Mesendoderm (in vitro differentiated cells): Measurements from ENCODE around the gene CHIT1.

ENCODE experiments used
- DNase-seq: peaks from one replicate; pipeline ENCODE4 v3.0.0; 2013
- H2AK5ac ChIP-seq: 2 replicates; pipeline ENCODE4 v1.6.1; 2013; ENCODE audit warnings: low read length, inconsistent platforms
- H2BK120ac ChIP-seq: 2 replicates; pipeline ENCODE4 v1.6.1; 2013; ENCODE audit warnings: low read depth, mild to moderate bottlenecking, low read length, moderate library complexity, mixed read lengths
- H2BK15ac ChIP-seq: replicated peaks from 2 replicates; pipeline ENCODE4 v1.6.1; 2013; ENCODE audit warnings: low read depth, mild to moderate bottlenecking, moderate library complexity
- H2BK5ac ChIP-seq: 2 replicates; pipeline ENCODE4 v1.6.1; 2013; ENCODE audit warnings: low read length, inconsistent platforms
- H3K18ac ChIP-seq: 2 replicates; pipeline ENCODE4 v1.6.1; 2013; ENCODE audit warnings: mild to moderate bottlenecking, low read length, mixed read lengths
- H3K23ac ChIP-seq: one replicate; pipeline ENCODE4 v1.6.1; 2013; ENCODE audit warnings: low read length
- H3K27ac ChIP-seq: 2 replicates; pipeline ENCODE4 v1.5.1; 2013; ENCODE audit warnings: low read depth, mild to moderate bottlenecking, inconsistent platforms, low read length, moderate library complexity
- H3K27me3 ChIP-seq: 2 replicates; pipeline ENCODE4 v1.6.1; 2013; ENCODE audit warnings: low read length, control low read depth, mild to moderate bottlenecking, inconsistent platforms; ENCODE audit not compliant: insufficient read depth, poor library complexity
- H3K36me3 ChIP-seq: 2 replicates; pipeline ENCODE4 v1.6.1; 2013; ENCODE audit warnings: low read length, inconsistent platforms; ENCODE audit not compliant: control insufficient read depth, insufficient read depth
- H3K4ac ChIP-seq: one replicate; pipeline ENCODE4 v1.6.1; 2013; ENCODE audit warnings: low read depth, mild to moderate bottlenecking, low read length, moderate library complexity
- H3K4me1 ChIP-seq: 2 replicates; pipeline ENCODE4 v1.6.1; 2013; ENCODE audit warnings: low read depth, low read length, inconsistent platforms; ENCODE audit not compliant: control insufficient read depth
- H3K4me2 ChIP-seq: 2 replicates; pipeline ENCODE4 v1.6.1; 2013; ENCODE audit warnings: low read length
- H3K4me3 ChIP-seq: 2 replicates; pipeline ENCODE4 v1.5.1; 2013; ENCODE audit warnings: mild to moderate bottlenecking, low read length
- H3K56ac ChIP-seq: one replicate; pipeline ENCODE4 v1.6.1; 2013; ENCODE audit warnings: low read length
- H3K79me1 ChIP-seq: 2 replicates; pipeline ENCODE4 v1.6.1; 2013; ENCODE audit warnings: low read length, inconsistent platforms
- H3K79me2 ChIP-seq: 2 replicates; pipeline ENCODE4 v1.6.1; 2013; ENCODE audit warnings: mild to moderate bottlenecking, low read length; ENCODE audit not compliant: control insufficient read depth, insufficient read depth
- H3K9ac ChIP-seq: 2 replicates; pipeline ENCODE4 v1.6.1; 2013; ENCODE audit warnings: low read length, inconsistent platforms
- H4K5ac ChIP-seq: one replicate; pipeline ENCODE4 v1.6.1; 2013; ENCODE audit warnings: low read length
- H4K8ac ChIP-seq: one replicate; pipeline ENCODE4 v1.6.1; 2013; ENCODE audit warnings: low read depth, mild to moderate bottlenecking, control low read depth, low read length, moderate library complexity
- WGBS: extraction: QIAGEN DNeasy Blood & Tissue Kit; methylation state at CpG from one replicate; pipeline ENCODE4 v1.1.7; 2013; ENCODE audit warnings: low lambda C conversion rate, missing lambda C conversion rate; ENCODE audit not compliant: insufficient coverage; ENCODE audit errors: extremely low coverage; 5-methylcytosine and 5-hydroxymethylcytosine counted together

CHIT1 gene

GRCh38 chr1:203170625-203171330, 58.7 kb downstream of the CHIT1 start:
- Histone ChIP-seq H4K5ac (no peak overlapping the region), H3K18ac (no peak overlapping the region), H3K4ac (no peak overlapping the region), H3K4me2 (no peak overlapping the region), H3K79me1 (no peaks in the 10 kb centered on the region), H3K36me3 (no peaks in the 10 kb centered on the region), H3K4me1 (peaks cover 2% of the 10 kb centered on the region), H2BK120ac (no peak overlapping the region), H2BK5ac (peak overlapping the region; percentile 42), H3K27ac (no peak overlapping the region), H4K8ac (no peak overlapping the region), H3K56ac (no peak overlapping the region), H2AK5ac (no peak overlapping the region), H3K27me3 (no peaks in the 10 kb centered on the region), H3K4me3 (no peak overlapping the region), H3K79me2 (no peaks in the 10 kb centered on the region), H2BK15ac (no peak overlapping the region), H3K23ac (no peak overlapping the region), H3K9ac (no peak overlapping the region)
- WGBS, result no CpG with 5 or more reads among the region's 8 CpGs
- no peak for DNase-seq

DNA sequence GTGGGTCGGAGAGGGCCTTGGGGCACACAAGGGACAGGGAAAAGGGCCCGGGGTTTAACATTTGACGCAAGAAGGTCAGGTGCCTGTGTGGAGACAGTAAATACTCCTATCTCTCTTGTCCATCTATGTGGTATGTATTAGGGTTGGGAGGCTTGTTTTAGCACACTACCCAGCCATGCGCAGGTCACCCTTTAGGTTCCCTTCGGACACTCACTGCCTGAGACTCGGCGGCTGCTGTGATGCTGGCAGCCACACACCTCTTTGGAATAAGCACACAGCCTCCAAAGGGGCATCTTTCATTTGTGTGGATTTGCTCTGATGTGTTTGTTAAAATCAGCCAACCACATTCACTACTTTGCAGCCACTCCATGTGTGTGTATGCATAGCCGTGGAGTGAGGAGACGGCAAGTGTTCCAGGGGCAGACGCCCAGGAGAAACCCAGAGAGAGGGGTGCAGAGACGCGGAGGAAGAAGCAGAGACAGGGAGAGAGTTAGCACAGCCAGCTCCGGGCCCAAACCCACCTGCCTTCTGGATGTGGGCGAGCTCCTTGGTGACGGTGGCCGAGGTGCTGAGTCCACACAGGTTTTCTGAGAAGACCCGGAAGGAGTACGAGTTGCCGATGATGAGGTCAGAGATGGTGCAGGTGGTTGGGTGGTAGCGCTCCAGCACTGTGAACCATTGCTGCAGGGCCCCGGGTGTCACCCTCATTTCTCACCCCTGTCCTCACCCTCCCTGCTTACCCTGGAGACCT, 59.5 kb downstream of the CHIT1 start:
- DNase-seq, result no peak
- H3K79me1 ChIP-seq, result no peaks in the 10 kb centered on the region
- H3K4ac ChIP-seq, result no peak overlapping the region
- H2BK5ac ChIP-seq, result no peak overlapping the region
- H4K8ac ChIP-seq, result no peak overlapping the region
- H2BK15ac ChIP-seq, result no peak overlapping the region
- no peak overlapping the region for H3K4me2 ChIP-seq
- no peak overlapping the region for H4K5ac ChIP-seq
- no peaks in the 10 kb centered on the region for H3K27me3 ChIP-seq
- no peak overlapping the region for H3K18ac ChIP-seq
- peaks cover 2% of the 10 kb centered on the region for H3K4me1 ChIP-seq
- H3K36me3 ChIP-seq, result no peaks in the 10 kb centered on the region
- H3K4me3 ChIP-seq, result no peak overlapping the region
- no peak overlapping the region for H3K27ac ChIP-seq
- H3K9ac ChIP-seq, result no peak overlapping the region
- H3K56ac ChIP-seq, result no peak overlapping the region
- no peak overlapping the region for H3K23ac ChIP-seq
- no CpG with 5 or more reads among the region's 21 CpGs for WGBS
- H3K79me2 ChIP-seq, result no peaks in the 10 kb centered on the region
- no peak overlapping the region for H2BK120ac ChIP-seq
- H2AK5ac ChIP-seq, result no peak overlapping the region

- H3K4me3 ChIP-seq, result no peak overlapping the region
- H2BK15ac ChIP-seq, result no peak overlapping the region
- no peak overlapping the region for H4K8ac ChIP-seq
- no peak overlapping the region for H4K5ac ChIP-seq
- no peak for DNase-seq
- peaks cover 2% of the 10 kb centered on the region for H3K4me1 ChIP-seq
- no peak overlapping the region for H3K27ac ChIP-seq
- H2BK5ac ChIP-seq, result no peak overlapping the region
- H3K9ac ChIP-seq, result no peak overlapping the region
- no peak overlapping the region for H3K56ac ChIP-seq
- H2BK120ac ChIP-seq, result no peak overlapping the region
- H3K36me3 ChIP-seq, result no peaks in the 10 kb centered on the region
- H2AK5ac ChIP-seq, result no peak overlapping the region
- no peak overlapping the region for H3K4ac ChIP-seq
- H3K18ac ChIP-seq, result no peak overlapping the region
- H3K4me2 ChIP-seq, result no peak overlapping the region
- no peak overlapping the region for H3K23ac ChIP-seq
- no peaks in the 10 kb centered on the region for H3K79me1 ChIP-seq
- no CpG with 5 or more reads among the region's 9 CpGs for WGBS
- H3K79me2 ChIP-seq, result no peaks in the 10 kb centered on the region
- H3K27me3 ChIP-seq, result no peaks in the 10 kb centered on the region
Measured at GRCh38 chr1:203168991-203169390, 60.5 kb downstream of the CHIT1 start.

- H4K8ac ChIP-seq, result no peak overlapping the region
- H3K4me3 ChIP-seq, result no peak overlapping the region
- H3K56ac ChIP-seq, result no peak overlapping the region
- no CpG with 5 or more reads among the region's 12 CpGs for WGBS
- DNase-seq, result no peak
- no peaks in the 10 kb centered on the region for H3K79me2 ChIP-seq
- H3K4me1 ChIP-seq, result peaks cover 2% of the 10 kb centered on the region
- no peaks in the 10 kb centered on the region for H3K36me3 ChIP-seq
- H3K4me2 ChIP-seq, result no peak overlapping the region
- no peak overlapping the region for H2AK5ac ChIP-seq
- H2BK15ac ChIP-seq, result no peak overlapping the region
- no peak overlapping the region for H3K9ac ChIP-seq
- no peak overlapping the region for H4K5ac ChIP-seq
- H3K4ac ChIP-seq, result no peak overlapping the region
- H3K27me3 ChIP-seq, result no peaks in the 10 kb centered on the region
- no peak overlapping the region for H3K18ac ChIP-seq
- H2BK5ac ChIP-seq, result no peak overlapping the region
- H3K79me1 ChIP-seq, result no peaks in the 10 kb centered on the region
- H2BK120ac ChIP-seq, result no peak overlapping the region
- H3K23ac ChIP-seq, result no peak overlapping the region
- H3K27ac ChIP-seq, result no peak overlapping the region
Measured at GRCh38 chr1:203168256-203168786, 61.2 kb downstream of the CHIT1 start.

- H3K4me3 ChIP-seq, result no peak overlapping the region
- H3K36me3 ChIP-seq, result no peaks in the 10 kb centered on the region
- no peaks in the 10 kb centered on the region for H3K79me2 ChIP-seq
- no CpG with 5 or more reads among the region's 5 CpGs for WGBS
- no peaks in the 10 kb centered on the region for H3K79me1 ChIP-seq
- no peak overlapping the region for H3K18ac ChIP-seq
- no peak overlapping the region for H3K4ac ChIP-seq
- no peak for DNase-seq
- no peaks in the 10 kb centered on the region for H3K27me3 ChIP-seq
- H3K23ac ChIP-seq, result no peak overlapping the region
- no peak overlapping the region for H3K27ac ChIP-seq
- peaks cover 2% of the 10 kb centered on the region for H3K4me1 ChIP-seq
- no peak overlapping the region for H2BK15ac ChIP-seq
- H2BK5ac ChIP-seq, result no peak overlapping the region
- H2BK120ac ChIP-seq, result no peak overlapping the region
- H3K56ac ChIP-seq, result no peak overlapping the region
- no peak overlapping the region for H3K4me2 ChIP-seq
- no peak overlapping the region for H4K8ac ChIP-seq
- no peak overlapping the region for H3K9ac ChIP-seq
- H2AK5ac ChIP-seq, result no peak overlapping the region
- no peak overlapping the region for H4K5ac ChIP-seq
Measured at GRCh38 chr1:203167913-203168200, 61.6 kb downstream of the CHIT1 start.
